Left lung (tissue), 10 donors: ENCODE measurements around the gene ITPR2. TPM values are rescaled to one million over a fixed set of nuclear protein-coding genes. Genes with fewer than 3 reads are reported as not detected.

Source experiments
- ATAC-seq: fragments of 200-7000 bp; cut with Tn5 transposase; one replicate; pipeline ENCODE4 v1.9.1; 2020; ENCODE audit warnings: moderate library complexity
- DNase-seq, 4 donors: peaks; one replicate each; pipeline ENCODE4 v3.0.0-alpha.2; 2013 to 2020
- H3K27ac ChIP-seq, 2 donors: fragments of 200-600 bp; sonication (generic) in 1 of 2; one replicate each; pipeline versions ENCODE4 v1.5.0 to v1.8.0; 2020 to 2021
- H3K27me3 ChIP-seq, 2 donors: fragments of 200-600 bp; sonication (generic) in 1 of 2; one replicate each; pipeline versions ENCODE4 v1.5.0 to v1.8.0; 2020 to 2021
- H3K36me3 ChIP-seq, 2 donors: fragments of 200-600 bp; sonication (generic) in 1 of 2; one replicate each; pipeline versions ENCODE4 v1.5.0 to v1.8.0; 2020 to 2021
- H3K4me1 ChIP-seq, 2 donors: fragments of 200-600 bp; one replicate each; pipeline ENCODE4 v1.8.0; 2021
- H3K4me3 ChIP-seq, 2 donors: fragments of 200-600 bp; sonication (generic) in 1 of 2; one replicate each; pipeline versions ENCODE4 v1.5.0 to v1.8.0; 2020 to 2021; ENCODE audit warnings: mild to moderate bottlenecking in 1 of 2
- H3K9me3 ChIP-seq, 2 donors: fragments of 200-600 bp; sonication (generic) in 1 of 2; one replicate each; pipeline versions ENCODE4 v1.5.0 to v1.8.0; 2020 to 2021
- CTCF ChIP-seq, 2 donors: fragments of 200-600 bp; sonication (generic) in 1 of 2; IDR thresholded peaks; one replicate each; pipeline versions ENCODE4 v1.5.0 to v1.8.0; 2021; ENCODE audit warnings: antibody characterized with exemption in 2 of 2
- intact Hi-C, 2 donors: fragments of 100-400 bp; cut with DNase I; formaldehyde crosslinking; loops; one replicate each; pipeline versions ENCODE4 v1.11.2 to v1.14.2; 2022
- polyA plus RNA-seq, 6 donors: library from polyadenylated mRNA; unstranded; fragments of 120-200 nt; gene quantifications; one replicate each; pipeline ENCODE4 v1.2.1, GENCODE V29; 2013; ENCODE audit not compliant: insufficient read length in 6 of 6
- total RNA-seq, 2 donors: library from RNA; stranded (reverse); fragmentation: NEBNext Ultra II Directional; extraction: Animal tissue kit (Norgen Biotek cat#: 25700); gene quantifications; one replicate each; pipeline ENCODE4 v1.2.1, GENCODE V29; 2021
- donor health status: DM: no; HTN: yes; CAD: no.
- donor health status: DM: no; HTN: no; CAD: no.

ITPR2 gene
- total and polyA plus RNA-seq, 8 donors = 5.5 to 67.8 (median 7.5) TPM

GRCh38 chr12:26688344-26688904 is 144.6 kb downstream of the ITPR2 start:
- peaks cover 3 to 38% of the 10 kb centered on the region in 2 donors for H3K36me3 ChIP-seq
- TF ChIP-seq CTCF (IDR thresholded peaks at IDR 0.05) = no peak
- no peak overlapping the region for H3K4me3 ChIP-seq
- DNase-seq = no peak
- no peaks in the 10 kb centered on the region for H3K27me3 ChIP-seq
- no peak overlapping the region for H3K27ac ChIP-seq
- intact Hi-C loops = no loop called here
- H3K9me3 ChIP-seq = peaks cover 0 to 6% of the 10 kb centered on the region in 2 donors
- H3K4me1 ChIP-seq = no peaks in the 10 kb centered on the region
- ATAC-seq = no peak

- peaks cover 0 to 12% of the 10 kb centered on the region in 2 donors for H3K9me3 ChIP-seq
- no peak overlapping the region for H3K4me3 ChIP-seq
- H3K4me1 ChIP-seq = no peaks in the 10 kb centered on the region
- intact Hi-C loops = no loop called here
- no peak overlapping the region for H3K27ac ChIP-seq
- H3K27me3 ChIP-seq = no peaks in the 10 kb centered on the region
- DNase-seq = no peak
- H3K36me3 ChIP-seq = peaks cover 0 to 48% of the 10 kb centered on the region in 2 donors
- ATAC-seq = no peak
- no peak for TF ChIP-seq CTCF (IDR thresholded peaks at IDR 0.05)
Measured at GRCh38 chr12:26686408-26686807, 146.6 kb downstream of the ITPR2 start.

- Histone ChIP-seq H3K9me3 (peaks cover 0 to 12% of the 10 kb centered on the region in 2 donors), H3K4me3 (no peak overlapping the region), H3K27me3 (no peaks in the 10 kb centered on the region), H3K27ac (no peak overlapping the region), H3K36me3 (peaks cover 0 to 54% of the 10 kb centered on the region in 2 donors), H3K4me1 (no peaks in the 10 kb centered on the region)
- ATAC-seq (no peak), DNase-seq (no peak)
- TF ChIP-seq CTCF (IDR thresholded peaks at IDR 0.05) = no peak
- intact Hi-C loops = no loop called here
Measured at GRCh38 chr12:26684101-26684500, 148.9 kb downstream of the ITPR2 start.

GRCh38 chr12:26683443-26683842 is 149.6 kb downstream of the ITPR2 start:
- Histone ChIP-seq H3K9me3 (peaks cover 0 to 12% of the 10 kb centered on the region in 2 donors), H3K27me3 (no peaks in the 10 kb centered on the region), H3K4me3 (no peak overlapping the region), H3K36me3 (peaks cover 0 to 54% of the 10 kb centered on the region in 2 donors), H3K27ac (no peak overlapping the region), H3K4me1 (no peaks in the 10 kb centered on the region)
- ATAC-seq = no peak
- no peak for DNase-seq
- intact Hi-C loops = no loop called here
- TF ChIP-seq CTCF (IDR thresholded peaks at IDR 0.05) = no peak

GRCh38 chr12:26680727-26681455 is 152.1 kb downstream of the ITPR2 start:
- Histone ChIP-seq H3K4me1 (no peaks in the 10 kb centered on the region), H3K9me3 (peaks cover 0 to 12% of the 10 kb centered on the region in 2 donors), H3K27ac (no peak overlapping the region), H3K27me3 (no peaks in the 10 kb centered on the region), H3K36me3 (peaks cover 0 to 55% of the 10 kb centered on the region in 2 donors), H3K4me3 (no peak overlapping the region)
- TF ChIP-seq CTCF (IDR thresholded peaks at IDR 0.05) = no peak
- DNase-seq (no peak), ATAC-seq (no peak)
- intact Hi-C loops = no loop called here
